ENCODE measurements around the gene ART3.

Gene ART3

GRCh38 chr4:76144546-76144945 lies 70.0 kb downstream of the ART3 start:
- Histone ChIP-seq H3K4me3 (ENCODE audit: low read depth, low read length) (no peak overlapping the region), H3K36me3 (ENCODE audit: control insufficient read depth, insufficient read depth, low read length) (peaks cover 50% of the 10 kb centered on the region), H3K27ac (ENCODE audit: low read depth, low read length) (no peak overlapping the region), H3K9me3 (ENCODE audit: control insufficient read depth, insufficient read depth, low read length) (no peaks in the 10 kb centered on the region), H3K9ac (ENCODE audit: low read depth, low read length) (no peak overlapping the region), H3K27me3 (ENCODE audit: control insufficient read depth, insufficient read depth, low read length) (no peaks in the 10 kb centered on the region), H3K4me1 (ENCODE audit: control insufficient read depth, insufficient read depth, low read length) (peaks cover 14% of the 10 kb centered on the region)

- H3K9ac ChIP-seq (ENCODE audit: low read depth, low read length), result peak overlapping the region; percentile 98
- H3K36me3 ChIP-seq (ENCODE audit: control insufficient read depth, insufficient read depth, low read length), result peaks cover 19% of the 10 kb centered on the region
- peak overlapping the region; percentile 94 for H3K4me3 ChIP-seq (ENCODE audit: low read depth, low read length)
- peaks cover 14% of the 10 kb centered on the region for H3K4me1 ChIP-seq (ENCODE audit: control insufficient read depth, insufficient read depth, low read length)
- H3K27me3 ChIP-seq (ENCODE audit: control insufficient read depth, insufficient read depth, low read length), result no peaks in the 10 kb centered on the region
- peak overlapping the region; percentile 99 for H3K27ac ChIP-seq (ENCODE audit: low read depth, low read length)
- H3K9me3 ChIP-seq (ENCODE audit: control insufficient read depth, insufficient read depth, low read length), result no peaks in the 10 kb centered on the region
Measured at GRCh38 chr4:76147454-76148141, 73.1 kb downstream of the ART3 start.

- Histone ChIP-seq H3K9me3 (ENCODE audit: control insufficient read depth, insufficient read depth, low read length) (no peaks in the 10 kb centered on the region), H3K27me3 (ENCODE audit: control insufficient read depth, insufficient read depth, low read length) (no peaks in the 10 kb centered on the region), H3K27ac (ENCODE audit: low read depth, low read length) (peak within 1 kb of the TSS; percentile 99), H3K4me3 (ENCODE audit: low read depth, low read length) (peak within 1 kb of the TSS; percentile 94), H3K9ac (ENCODE audit: low read depth, low read length) (peak within 1 kb of the TSS; percentile 98), H3K4me1 (ENCODE audit: control insufficient read depth, insufficient read depth, low read length) (peaks cover 14% of the 10 kb centered on the region), H3K36me3 (ENCODE audit: control insufficient read depth, insufficient read depth, low read length) (peaks cover 13% of the 10 kb centered on the region)
Measured at GRCh38 chr4:76148142-76148865, 73.8 kb downstream of the ART3 start, which contains the start of gene NUP54. Gene NUP54 (minus strand): TSS chr4:76148397. CDS start chr4:76148374, 23 bp downstream.

GRCh38 chr4:76153356-76153755 lies 78.8 kb downstream of the ART3 start:
- Histone ChIP-seq H3K27me3 (ENCODE audit: control insufficient read depth, insufficient read depth, low read length) (no peaks in the 10 kb centered on the region), H3K9ac (ENCODE audit: low read depth, low read length) (no peak overlapping the region)

GRCh38 chr4:76155979-76156378 lies 81.5 kb downstream of the ART3 start:
- no peak overlapping the region for H3K27ac ChIP-seq (ENCODE audit: low read depth, low read length)
- no peaks in the 10 kb centered on the region for H3K27me3 ChIP-seq (ENCODE audit: control insufficient read depth, insufficient read depth, low read length)
- no peaks in the 10 kb centered on the region for H3K4me1 ChIP-seq (ENCODE audit: control insufficient read depth, insufficient read depth, low read length)
- peaks cover 9% of the 10 kb centered on the region for H3K36me3 ChIP-seq (ENCODE audit: control insufficient read depth, insufficient read depth, low read length)
- no peak overlapping the region for H3K4me3 ChIP-seq (ENCODE audit: low read depth, low read length)
- no peak overlapping the region for H3K9ac ChIP-seq (ENCODE audit: low read depth, low read length)
- H3K9me3 ChIP-seq (ENCODE audit: control insufficient read depth, insufficient read depth, low read length), result no peaks in the 10 kb centered on the region

More at GRCh38 chr4:76153356-76153755, 78.8 kb downstream of the ART3 start:
- peak overlapping the region; percentile 39 for H3K27ac ChIP-seq (ENCODE audit: low read depth, low read length)
- H3K9me3 ChIP-seq (ENCODE audit: control insufficient read depth, insufficient read depth, low read length), result no peaks in the 10 kb centered on the region
- no peaks in the 10 kb centered on the region for H3K4me1 ChIP-seq (ENCODE audit: control insufficient read depth, insufficient read depth, low read length)
- no peaks in the 10 kb centered on the region for H3K36me3 ChIP-seq (ENCODE audit: control insufficient read depth, insufficient read depth, low read length)
- H3K4me3 ChIP-seq (ENCODE audit: low read depth, low read length), result no peak overlapping the region

- Histone ChIP-seq H3K4me1 (ENCODE audit: control insufficient read depth, insufficient read depth, low read length) (no peaks in the 10 kb centered on the region), H3K27me3 (ENCODE audit: control insufficient read depth, insufficient read depth, low read length) (no peaks in the 10 kb centered on the region), H3K27ac (ENCODE audit: low read depth, low read length) (no peak overlapping the region), H3K9ac (ENCODE audit: low read depth, low read length) (no peak overlapping the region), H3K4me3 (ENCODE audit: low read depth, low read length) (no peak overlapping the region), H3K9me3 (ENCODE audit: control insufficient read depth, insufficient read depth, low read length) (no peaks in the 10 kb centered on the region), H3K36me3 (ENCODE audit: control insufficient read depth, insufficient read depth, low read length) (peaks cover 15% of the 10 kb centered on the region)
Measured at GRCh38 chr4:76156635-76157034, 82.1 kb downstream of the ART3 start.

GRCh38 chr4:76160355-76160754 lies 85.8 kb downstream of the ART3 start:
- H3K9ac ChIP-seq (ENCODE audit: low read depth, low read length), result no peak overlapping the region
- H3K9me3 ChIP-seq (ENCODE audit: control insufficient read depth, insufficient read depth, low read length), result no peaks in the 10 kb centered on the region
- H3K4me3 ChIP-seq (ENCODE audit: low read depth, low read length), result no peak overlapping the region
- H3K36me3 ChIP-seq (ENCODE audit: control insufficient read depth, insufficient read depth, low read length), result peaks cover 34% of the 10 kb centered on the region
- no peaks in the 10 kb centered on the region for H3K27me3 ChIP-seq (ENCODE audit: control insufficient read depth, insufficient read depth, low read length)
- no peaks in the 10 kb centered on the region for H3K4me1 ChIP-seq (ENCODE audit: control insufficient read depth, insufficient read depth, low read length)
- no peak overlapping the region for H3K27ac ChIP-seq (ENCODE audit: low read depth, low read length)
